ENCODE measurements around the gene LZTR1.

DNA sequence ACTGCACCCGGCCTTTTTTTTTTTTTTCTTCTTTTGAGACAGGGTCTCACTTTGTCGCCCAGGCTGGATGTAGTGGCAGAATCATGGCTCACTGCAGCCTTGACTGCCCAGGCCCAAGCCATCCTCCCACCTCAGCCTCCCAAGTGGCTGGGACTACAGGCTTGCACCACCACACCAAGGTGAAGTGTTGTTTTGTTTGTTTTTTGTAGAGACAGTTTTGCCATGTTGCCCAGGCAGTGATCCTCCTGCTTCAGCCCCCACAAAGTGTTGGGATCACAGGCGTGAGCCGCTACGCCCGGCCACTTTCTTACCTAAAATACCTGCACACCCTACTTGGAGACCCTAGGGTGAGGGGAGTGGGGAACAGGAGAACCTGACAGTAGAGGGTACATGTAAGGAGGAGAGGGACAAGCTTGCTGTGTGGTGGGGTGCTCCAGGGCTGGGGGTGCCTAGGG is 19.6 kb upstream of the LZTR1 start:
- TF ChIP-seq JUND (IDR thresholded peaks at IDR 0.05; ENCODE audit: low read length): no peak
- TF ChIP-seq, protein P1, sequence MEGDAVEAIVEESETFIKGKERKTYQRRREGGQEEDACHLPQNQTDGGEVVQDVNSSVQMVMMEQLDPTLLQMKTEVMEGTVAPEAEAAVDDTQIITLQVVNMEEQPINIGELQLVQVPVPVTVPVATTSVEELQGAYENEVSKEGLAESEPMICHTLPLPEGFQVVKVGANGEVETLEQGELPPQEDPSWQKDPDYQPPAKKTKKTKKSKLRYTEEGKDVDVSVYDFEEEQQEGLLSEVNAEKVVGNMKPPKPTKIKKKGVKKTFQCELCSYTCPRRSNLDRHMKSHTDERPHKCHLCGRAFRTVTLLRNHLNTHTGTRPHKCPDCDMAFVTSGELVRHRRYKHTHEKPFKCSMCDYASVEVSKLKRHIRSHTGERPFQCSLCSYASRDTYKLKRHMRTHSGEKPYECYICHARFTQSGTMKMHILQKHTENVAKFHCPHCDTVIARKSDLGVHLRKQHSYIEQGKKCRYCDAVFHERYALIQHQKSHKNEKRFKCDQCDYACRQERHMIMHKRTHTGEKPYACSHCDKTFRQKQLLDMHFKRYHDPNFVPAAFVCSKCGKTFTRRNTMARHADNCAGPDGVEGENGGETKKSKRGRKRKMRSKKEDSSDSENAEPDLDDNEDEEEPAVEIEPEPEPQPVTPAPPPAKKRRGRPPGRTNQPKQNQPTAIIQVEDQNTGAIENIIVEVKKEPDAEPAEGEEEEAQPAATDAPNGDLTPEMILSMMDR (IDR thresholded peaks at IDR 0.05; ENCODE audit: control extremely low read depth in 1 of 3, insufficient read depth in 1 of 3, low read depth in 1 of 3, low read length in 3 of 3): no peak
- no peak for TF ChIP-seq ZNF274 (IDR thresholded peaks at IDR 0.05; ENCODE audit: borderline replicate concordance, extremely low read depth, low read length)
- no peak for TF ChIP-seq SIX5 (IDR thresholded peaks at IDR 0.05; ENCODE audit: low read depth, low read length)
- TF ChIP-seq EZH2 (IDR thresholded peaks at IDR 0.05; ENCODE audit: low read depth, low read length, severe bottlenecking): no peak
- no peak for TF ChIP-seq POLR2A (IDR thresholded peaks at IDR 0.05; ENCODE audit: control extremely low read depth in 1 of 2, low read depth in 2 of 2, low read length in 2 of 2)
- no peak for TF ChIP-seq TEAD4 (IDR thresholded peaks at IDR 0.05; ENCODE audit: low read depth, low read length)
- TF ChIP-seq KDM1A (IDR thresholded peaks at IDR 0.05; ENCODE audit: borderline replicate concordance, low read length): no peak
- TF ChIP-seq JUN (IDR thresholded peaks at IDR 0.05; ENCODE audit: low read depth, low read length): no peak
- TF ChIP-seq, protein P2, sequence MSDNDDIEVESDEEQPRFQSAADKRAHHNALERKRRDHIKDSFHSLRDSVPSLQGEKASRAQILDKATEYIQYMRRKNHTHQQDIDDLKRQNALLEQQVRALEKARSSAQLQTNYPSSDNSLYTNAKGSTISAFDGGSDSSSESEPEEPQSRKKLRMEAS (IDR thresholded peaks at IDR 0.05): no peak
- no peak for TF ChIP-seq EP300 (IDR thresholded peaks at IDR 0.05; ENCODE audit: borderline replicate concordance in 1 of 2, low read depth in 2 of 2, low read length in 2 of 2)
- TF ChIP-seq CEBPB (IDR thresholded peaks at IDR 0.05; ENCODE audit: low read depth, low read length): no peak
